DND-41 (cell line): ENCODE results near the gene SLC44A3.

ENCODE experiments used
- ATAC-seq: fragments of 200-7000 bp; cut with Tn5 transposase; 3 replicates; pipeline ENCODE4 v1.9.1; 2021; ENCODE audit warnings: low read depth; ENCODE audit not compliant: insufficient read depth
- DNase-seq: peaks from one replicate; pipeline ENCODE4 v3.0.0-alpha.2; 2020
- H2AFZ ChIP-seq: 2 replicates; pipeline ENCODE4 v1.6.0; 2012; ENCODE audit warnings: low read depth, low read length
- H3K27ac ChIP-seq: 2 replicates; pipeline ENCODE4 v1.5.1; 2012; ENCODE audit warnings: low read length, inconsistent platforms
- H3K27me3 ChIP-seq: fragments of 200-600 bp; sonication (generic); 2 replicates; pipeline ENCODE4 v1.6.0; 2012; ENCODE audit warnings: low read length, mild to moderate bottlenecking, inconsistent platforms; ENCODE audit not compliant: insufficient read depth, poor library complexity
- H3K36me3 ChIP-seq: 2 replicates; pipeline ENCODE4 v1.5.1; 2012; ENCODE audit warnings: low read length, inconsistent platforms; ENCODE audit not compliant: insufficient read depth
- H3K4me1 ChIP-seq: 2 replicates; pipeline ENCODE4 v1.5.1; 2012; ENCODE audit warnings: mild to moderate bottlenecking, low read length; ENCODE audit not compliant: insufficient read depth
- H3K4me2 ChIP-seq: 2 replicates; pipeline ENCODE4 v1.6.0; 2012; ENCODE audit warnings: mild to moderate bottlenecking, moderate library complexity, low read length, inconsistent platforms; ENCODE audit not compliant: insufficient read depth
- H3K4me3 ChIP-seq, 2 experiments: fragments of 200-600 bp in 1 of 2; shearing (Covaris generic) in 1 of 2; 2 replicates each; pipeline ENCODE4 v1.5.1; 2012 to 2016; ENCODE audit warnings: inconsistent platforms in 2 of 2, low read length in 2 of 2, mild to moderate bottlenecking in 2 of 2, low read depth in 1 of 2, moderate library complexity in 1 of 2
- H3K79me2 ChIP-seq: 2 replicates; pipeline ENCODE4 v1.6.0; 2012; ENCODE audit warnings: low read length, inconsistent platforms; ENCODE audit not compliant: insufficient read depth
- H3K9ac ChIP-seq: 2 replicates; pipeline ENCODE4 v1.6.0; 2012; ENCODE audit warnings: low read depth, mild to moderate bottlenecking, inconsistent platforms, low read length, moderate library complexity
- H3K9me3 ChIP-seq: 2 replicates; pipeline ENCODE4 v1.5.1; 2012; ENCODE audit warnings: low read length, moderate library complexity, mild to moderate bottlenecking, inconsistent platforms; ENCODE audit not compliant: insufficient read depth, severe bottlenecking
- H4K20me1 ChIP-seq: 2 replicates; pipeline ENCODE4 v1.6.0; 2012; ENCODE audit warnings: low read length; ENCODE audit not compliant: insufficient read depth
- CTCF ChIP-seq: IDR thresholded peaks from 2 replicates; pipeline ENCODE4 v1.5.1; 2012; ENCODE audit warnings: borderline replicate concordance, low read length, moderate library complexity, mild to moderate bottlenecking; ENCODE audit not compliant: poor library complexity, severe bottlenecking; ENCODE audit errors: extremely low read depth
- EZH2 ChIP-seq: IDR thresholded peaks from 3 replicates; pipeline ENCODE4 v1.6.1; 2012; ENCODE audit warnings: borderline replicate concordance, low read depth, mild to moderate bottlenecking, moderate library complexity, low read length, inconsistent platforms; ENCODE audit not compliant: severe bottlenecking

The SLC44A3 gene

GRCh38 chr1:94875794-94876193 is 55.6 kb downstream of the SLC44A3 start:
- Histone ChIP-seq H2AFZ (no peak overlapping the region), H3K27me3 (no peaks in the 10 kb centered on the region), H3K9me3 (no peaks in the 10 kb centered on the region), H3K4me3 (no peak overlapping the region), H3K79me2 (no peaks in the 10 kb centered on the region), H3K27ac (no peak overlapping the region), H3K4me1 (no peaks in the 10 kb centered on the region), H3K9ac (no peak overlapping the region), H4K20me1 (no peaks in the 10 kb centered on the region), H3K4me2 (no peak overlapping the region), H3K36me3 (no peaks in the 10 kb centered on the region)
- DNase-seq: no peak
- ATAC-seq: no peak
- TF ChIP-seq CTCF (no peak), EZH2 (no peak)

- ATAC-seq: no peak
- H3K9ac ChIP-seq: no peak overlapping the region
- H3K27me3 ChIP-seq: no peaks in the 10 kb centered on the region
- H4K20me1 ChIP-seq: no peaks in the 10 kb centered on the region
- no peak overlapping the region for H2AFZ ChIP-seq
- H3K27ac ChIP-seq: no peak overlapping the region
- no peaks in the 10 kb centered on the region for H3K79me2 ChIP-seq
- H3K4me3 ChIP-seq: no peak overlapping the region
- no peak overlapping the region for H3K4me2 ChIP-seq
- H3K9me3 ChIP-seq: no peaks in the 10 kb centered on the region
- no peaks in the 10 kb centered on the region for H3K4me1 ChIP-seq
- no peaks in the 10 kb centered on the region for H3K36me3 ChIP-seq
- no peak for DNase-seq
- no peak for TF ChIP-seq CTCF
- TF ChIP-seq EZH2: no peak
Observed at GRCh38 chr1:94876362-94876761, 56.2 kb downstream of the SLC44A3 start.

GRCh38 chr1:94878329-94878728 is 58.2 kb downstream of the SLC44A3 start:
- no peak for DNase-seq
- TF ChIP-seq CTCF (no peak), EZH2 (no peak)
- peaks cover 5% of the 10 kb centered on the region for H3K4me1 ChIP-seq
- H2AFZ ChIP-seq: no peak overlapping the region
- no peaks in the 10 kb centered on the region for H3K36me3 ChIP-seq
- no peak overlapping the region for H3K27ac ChIP-seq
- H4K20me1 ChIP-seq: no peaks in the 10 kb centered on the region
- H3K4me2 ChIP-seq: no peak overlapping the region
- no peaks in the 10 kb centered on the region for H3K27me3 ChIP-seq
- H3K4me3 ChIP-seq: no peak overlapping the region
- no peak overlapping the region for H3K9ac ChIP-seq
- ATAC-seq: no peak
- H3K9me3 ChIP-seq: no peaks in the 10 kb centered on the region
- H3K79me2 ChIP-seq: no peaks in the 10 kb centered on the region

GRCh38 chr1:94883691-94884090 is 63.5 kb downstream of the SLC44A3 start:
- Histone ChIP-seq H3K4me3 (no peak overlapping the region), H3K79me2 (no peaks in the 10 kb centered on the region), H3K9ac (no peak overlapping the region), H3K36me3 (no peaks in the 10 kb centered on the region), H3K4me1 (peaks cover 16% of the 10 kb centered on the region), H2AFZ (peak overlapping the region; percentile 53), H3K9me3 (no peaks in the 10 kb centered on the region), H3K27ac (peak overlapping the region; percentile 47), H4K20me1 (no peaks in the 10 kb centered on the region), H3K27me3 (no peaks in the 10 kb centered on the region), H3K4me2 (peak overlapping the region; percentile 52)
- no peak for TF ChIP-seq CTCF
- TF ChIP-seq EZH2: no peak
- ATAC-seq (peak; percentile 85), DNase-seq (peak; percentile 15)
